ENCODE results near the gene PI4KA.
"Not testable (repeated sequence)": the region's sequence is repeated elsewhere in the genome, so short reads cannot be mapped to it uniquely, and the experiment has no call there.

Gene PI4KA

DNA sequence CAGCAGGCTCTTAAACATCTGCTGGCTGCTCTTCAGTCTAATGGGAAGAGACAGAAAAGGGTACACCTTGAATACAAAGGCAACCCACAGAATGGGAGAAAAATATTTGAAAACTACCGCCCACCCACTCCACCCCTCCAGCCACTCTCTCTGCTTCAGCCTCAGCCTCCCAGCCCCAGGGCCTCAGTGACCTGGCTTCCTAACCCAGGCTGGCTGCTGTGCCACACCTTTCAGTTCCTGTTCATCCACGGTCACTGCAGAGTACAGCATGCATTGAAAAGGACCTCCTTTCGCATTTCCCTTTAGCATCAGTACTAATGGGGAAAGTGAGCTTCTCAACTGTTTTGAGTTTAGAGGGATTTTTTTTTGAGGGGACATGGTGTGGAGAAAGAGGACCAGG is 113.5 kb downstream of the PI4KA start:
- DNase-seq, result no peak

DNA sequence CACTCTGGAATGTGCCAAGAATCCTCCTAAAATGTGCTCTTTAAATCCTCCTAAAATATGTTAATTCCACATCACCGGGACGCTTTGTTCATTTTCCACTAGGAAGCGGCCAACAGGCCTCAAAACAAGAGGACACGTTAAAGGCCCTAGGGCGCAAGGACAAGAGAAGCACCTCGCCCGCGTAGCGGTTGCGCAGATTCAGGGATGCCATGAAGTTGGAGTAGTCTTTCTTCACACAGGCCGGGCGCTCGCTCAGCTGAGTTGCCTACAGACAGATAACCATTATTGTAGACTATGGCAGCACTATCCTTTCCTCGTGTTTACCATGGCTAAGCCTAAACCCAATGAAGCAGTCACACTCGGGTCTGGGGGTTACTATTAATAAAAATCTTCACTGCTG is 114.2 kb downstream of the PI4KA start:
- DNase-seq, result no peak

DNA sequence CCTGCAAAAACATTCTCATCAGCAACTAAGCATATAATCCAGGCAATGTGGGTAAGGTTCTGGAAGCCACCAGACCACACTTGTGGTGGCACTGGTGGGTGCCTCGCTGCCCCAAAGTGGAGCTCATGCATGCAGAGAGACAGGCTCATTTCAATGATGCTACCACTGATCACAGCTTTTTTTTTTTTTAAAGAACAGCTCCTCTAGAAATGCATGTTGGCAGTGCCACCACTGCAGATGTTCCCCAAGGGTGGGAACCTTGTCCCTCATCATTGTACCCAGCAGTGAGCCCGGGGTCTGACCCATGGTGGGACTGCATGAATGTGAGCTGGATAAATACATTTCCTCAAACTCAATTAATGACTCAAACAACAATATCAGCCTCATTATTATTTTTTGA is 115.8 kb downstream of the PI4KA start:
- no peak for DNase-seq

DNA sequence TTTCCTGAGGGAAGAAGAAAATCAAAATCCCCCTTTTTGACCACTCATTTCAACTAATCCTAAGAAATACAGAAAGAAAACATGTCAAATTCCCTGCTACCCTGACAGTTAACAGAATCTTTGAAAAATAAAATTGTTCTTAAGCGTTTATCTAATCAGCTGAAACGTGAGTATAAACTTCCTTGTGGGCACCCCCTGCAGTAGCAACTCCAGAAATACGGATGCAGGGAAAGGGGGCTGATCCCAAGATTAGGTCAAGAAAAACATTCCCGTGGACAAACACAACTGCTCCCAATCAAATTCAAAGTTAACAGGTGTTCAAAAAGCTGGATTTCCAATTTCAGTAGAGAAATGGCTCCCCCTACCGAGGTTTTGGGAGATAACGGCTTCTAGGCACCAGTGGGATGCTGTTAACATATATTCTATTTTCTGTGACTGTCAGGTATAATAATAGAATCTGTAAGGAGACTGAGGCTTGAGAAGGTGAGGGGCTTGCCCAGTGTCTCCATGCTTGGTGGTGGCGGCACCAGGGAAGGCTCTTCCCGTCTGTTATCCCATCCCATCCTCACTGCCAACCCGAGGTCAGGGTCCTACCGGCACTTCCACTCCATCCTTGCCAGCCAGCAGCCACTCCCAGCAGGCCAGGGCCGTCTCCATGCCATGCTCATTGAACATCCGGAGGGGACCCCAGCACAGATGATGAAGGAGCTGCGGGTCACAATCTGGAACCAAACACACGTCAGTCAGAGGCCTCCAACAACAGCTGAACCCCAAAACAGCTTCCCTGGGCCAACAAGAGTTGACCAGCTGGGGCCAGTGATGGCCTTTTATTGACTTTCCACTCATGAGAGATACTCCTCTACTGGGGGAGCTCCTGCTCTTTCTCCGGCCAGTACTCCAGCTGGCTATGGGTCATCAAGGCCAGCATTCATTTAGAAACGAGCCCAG is 116.7 kb downstream of the PI4KA start:
- DNase-seq, result peak in 1 of 2 donors; percentile 43

DNA sequence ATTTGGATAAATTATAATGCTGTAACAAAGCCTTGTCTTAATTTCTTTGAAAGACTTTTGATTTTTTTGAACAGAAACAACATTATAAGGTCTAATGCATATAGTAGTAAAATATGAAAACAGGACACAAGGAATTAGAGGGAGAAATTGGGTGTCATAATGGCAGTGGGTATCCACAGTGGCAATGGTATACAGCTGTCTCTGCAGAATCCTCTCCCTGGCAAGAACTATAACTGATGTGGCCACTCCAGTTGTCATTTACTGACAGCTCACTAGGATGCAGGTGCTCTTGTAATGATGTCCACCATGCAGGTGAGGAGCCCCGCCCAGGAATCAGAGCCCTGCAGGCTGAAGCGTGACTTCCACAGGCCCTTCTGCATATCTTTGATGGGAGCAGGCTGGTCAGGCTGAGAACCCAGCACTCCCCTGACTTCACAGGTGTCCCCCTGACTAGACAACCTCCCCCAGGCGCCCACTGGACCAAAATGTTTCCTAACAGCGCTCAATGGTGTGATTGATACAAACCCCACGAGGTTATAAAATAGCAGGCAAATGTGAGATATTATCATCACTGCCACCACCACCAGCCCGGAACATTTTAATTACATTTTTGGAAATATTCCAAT is 117.5 kb downstream of the PI4KA start:
- DNase-seq, result no peak

DNA sequence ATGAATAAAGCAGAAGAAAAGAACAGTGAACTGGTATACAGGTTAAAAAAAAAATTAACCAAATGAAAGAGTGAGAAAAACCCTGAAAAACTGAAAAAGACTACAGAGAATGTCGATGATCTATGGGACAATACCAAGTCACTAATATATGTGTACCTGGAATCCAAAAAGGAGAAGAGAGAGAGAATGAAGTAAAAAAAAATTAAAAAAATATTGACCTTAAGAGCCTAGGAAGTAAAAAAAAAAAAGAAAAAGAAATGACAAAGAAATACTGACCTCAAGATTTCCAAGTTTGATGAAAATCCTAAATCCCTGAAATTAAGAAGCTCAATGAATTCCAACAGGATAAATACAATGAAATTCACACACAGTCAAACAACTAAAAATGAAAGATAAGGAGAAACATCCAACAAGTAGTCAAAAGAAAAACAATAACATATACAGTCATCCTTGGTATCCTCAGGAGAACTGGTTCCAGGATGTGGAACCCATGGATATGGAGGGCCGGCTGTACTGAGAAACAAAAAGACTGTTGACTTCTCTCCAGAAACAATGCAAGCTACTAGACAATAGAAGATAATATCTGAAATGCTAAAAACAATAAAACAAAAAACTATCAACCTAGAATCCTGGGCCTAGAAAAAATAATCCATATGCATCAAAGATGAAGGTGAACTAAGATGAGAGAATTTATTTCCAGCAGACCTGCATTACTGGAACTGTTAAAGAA is 118.2 kb downstream of the PI4KA start:
- no peak for DNase-seq

DNA sequence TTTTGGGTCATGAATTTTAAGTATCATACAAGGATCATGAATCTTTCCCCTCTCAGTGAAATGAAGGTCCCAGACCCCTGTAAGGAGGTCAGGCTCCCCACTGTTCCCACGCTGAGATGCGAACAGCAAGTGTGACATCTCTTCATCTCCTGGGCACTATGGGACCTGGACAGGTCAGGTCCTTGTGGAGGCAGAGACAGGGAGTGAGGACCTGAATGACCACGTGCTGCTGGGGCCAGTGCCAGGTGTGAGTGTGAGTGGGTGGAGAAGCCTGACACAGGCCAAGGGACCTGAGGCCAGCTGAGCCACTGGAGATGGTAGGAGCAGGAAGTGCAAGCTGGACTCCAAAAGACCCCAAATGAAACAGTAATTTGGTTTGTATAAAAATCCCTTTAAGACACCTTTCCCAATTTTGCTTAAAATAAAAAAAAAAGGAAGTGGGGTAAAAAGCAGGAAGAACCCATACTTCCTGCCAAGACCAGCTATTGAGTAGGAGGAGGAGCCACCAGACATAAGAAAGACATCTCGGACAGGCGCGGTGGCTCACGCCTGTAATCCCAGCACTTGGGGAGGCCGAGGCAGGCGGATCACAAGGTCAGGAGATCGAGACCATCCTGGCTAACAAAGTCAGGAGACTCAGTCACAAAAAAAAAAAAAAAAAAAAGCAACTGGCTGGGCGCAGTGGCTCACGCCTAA is 120.1 kb downstream of the PI4KA start:
- DNase-seq, result no peak

DNA sequence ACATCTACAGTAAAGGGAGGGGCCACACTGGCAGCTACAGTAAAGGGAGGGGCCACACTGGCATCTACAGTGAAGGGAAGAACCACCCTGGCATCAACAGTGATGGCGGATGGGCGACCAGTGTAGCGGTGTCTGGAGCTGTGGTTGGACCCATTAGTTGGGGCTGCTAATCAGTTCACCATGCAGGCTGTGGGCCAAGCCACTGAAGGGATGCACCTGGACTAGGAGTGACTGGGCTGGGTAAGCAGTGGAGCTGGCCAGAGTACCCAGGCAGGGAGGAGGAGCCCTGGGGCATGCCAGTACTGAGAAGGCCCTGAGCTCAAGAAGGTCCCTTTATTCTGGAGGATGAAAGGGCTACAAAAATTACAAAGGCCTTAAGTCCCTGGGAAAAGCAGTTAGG is 121.7 kb downstream of the PI4KA start:
- not testable (repeated sequence) for DNase-seq

DNA sequence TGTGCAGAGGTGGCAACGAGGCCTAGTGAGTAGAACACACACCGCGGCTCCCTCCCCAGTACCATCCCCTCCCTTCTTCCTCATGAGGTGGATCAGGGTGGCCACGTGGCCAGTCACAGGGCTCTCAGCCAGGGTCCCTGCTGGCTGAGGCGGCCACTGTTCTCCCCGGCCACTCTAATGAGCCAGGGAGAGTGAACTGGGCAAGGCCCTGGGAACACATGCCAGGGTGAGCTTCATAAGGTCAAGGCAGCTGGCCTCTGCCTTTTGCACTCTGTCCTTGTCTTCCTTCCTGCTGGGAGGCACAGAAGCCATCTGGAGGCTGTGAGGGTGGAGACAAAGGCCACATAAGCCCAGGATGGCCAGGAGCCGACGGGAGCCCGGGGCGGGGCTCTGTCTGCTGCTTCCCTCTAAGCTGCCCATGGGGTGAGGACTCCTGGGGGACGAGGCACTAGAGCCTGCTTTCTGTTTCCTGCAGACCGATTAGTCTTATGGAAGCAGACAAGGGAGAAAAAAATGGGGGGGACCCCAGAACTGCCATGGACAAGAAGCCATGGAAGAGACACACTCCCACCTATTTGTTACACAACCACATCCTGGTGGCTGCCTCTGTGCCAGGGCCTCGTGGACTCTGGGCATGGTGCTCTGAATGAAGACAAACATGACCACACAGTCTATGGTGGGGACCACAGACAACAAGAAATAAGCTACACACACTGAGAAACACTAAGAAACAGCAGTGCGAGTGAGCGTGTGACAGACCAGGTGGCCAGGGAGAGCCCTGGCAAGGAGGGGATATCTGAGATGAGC is 123.1 kb downstream of the PI4KA start:
- not testable (repeated sequence) for DNase-seq

DNA sequence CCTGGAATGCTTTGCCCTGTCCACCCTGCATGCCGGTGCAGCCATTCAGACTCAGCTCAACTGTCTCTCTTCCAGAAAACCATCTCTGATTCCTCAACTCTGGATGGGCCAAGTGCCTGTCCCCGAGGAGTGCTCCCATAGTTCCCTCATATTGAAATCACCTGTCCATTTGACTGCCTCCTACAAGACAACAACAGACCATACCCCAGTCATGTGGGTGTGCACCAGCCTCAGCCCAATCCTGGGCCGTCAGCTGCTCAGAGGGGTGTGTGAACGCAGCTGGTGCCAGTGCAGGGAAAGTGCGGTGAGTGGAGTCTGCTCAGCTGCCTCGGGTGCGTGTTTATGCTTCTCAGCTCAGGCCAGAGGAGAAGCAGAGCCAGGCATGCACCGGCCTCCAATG is 126.2 kb downstream of the PI4KA start:
- DNase-seq, result not testable (repeated sequence)

DNA sequence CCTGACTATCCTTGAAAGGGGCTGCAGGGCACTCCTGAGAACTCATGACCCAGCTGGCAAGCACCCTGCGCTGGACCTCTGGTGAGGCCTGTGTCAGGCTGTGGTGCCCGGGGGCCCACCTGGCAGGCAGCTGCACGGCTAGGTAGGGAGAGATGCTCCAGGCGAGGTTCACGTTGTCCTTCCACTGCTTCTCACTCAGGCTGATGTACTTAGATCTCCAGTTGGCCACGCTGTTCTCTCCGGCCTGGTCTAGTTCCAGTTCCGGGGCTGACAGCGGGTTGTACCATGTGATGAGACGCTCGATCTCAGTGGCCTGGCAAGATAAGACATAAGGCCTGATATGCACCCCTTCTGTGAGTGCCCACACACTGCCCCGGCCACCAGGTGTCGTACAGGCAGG is 129.4 kb downstream of the PI4KA start:
- DNase-seq, result no peak

DNA sequence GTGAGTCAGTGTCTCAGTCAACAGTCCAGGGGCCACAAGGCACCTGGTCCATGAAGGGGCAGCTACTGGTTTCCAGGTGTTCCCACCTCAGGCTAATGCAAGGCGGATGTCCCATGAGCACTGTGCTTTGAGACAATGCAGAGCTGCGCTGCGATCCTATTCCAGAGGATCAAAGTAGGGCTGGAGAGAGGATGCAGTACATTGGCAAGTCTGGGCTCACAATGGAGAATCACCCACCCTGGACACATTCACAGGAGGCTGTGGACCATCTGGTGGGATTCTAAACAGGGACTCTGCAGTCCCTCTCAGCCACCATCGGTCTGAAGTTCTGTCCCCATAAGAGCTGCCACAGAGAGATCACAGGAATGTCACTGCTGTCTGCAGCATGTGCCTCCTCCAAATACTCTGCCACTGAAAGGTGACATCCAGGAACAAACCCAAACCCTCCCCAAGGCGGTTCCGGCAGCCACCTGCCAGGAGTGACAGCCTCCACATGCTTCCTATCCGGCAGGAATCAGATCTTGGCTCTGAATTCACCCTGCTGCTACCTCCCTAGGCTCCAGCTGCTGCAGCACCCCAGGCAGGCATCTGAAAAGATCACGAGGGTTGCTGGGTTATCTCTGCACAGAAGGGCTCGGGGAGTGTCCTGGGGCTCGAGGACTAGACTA is 130.0 kb downstream of the PI4KA start:
- peak in 1 of 2 donors; percentile 14 for DNase-seq

DNA sequence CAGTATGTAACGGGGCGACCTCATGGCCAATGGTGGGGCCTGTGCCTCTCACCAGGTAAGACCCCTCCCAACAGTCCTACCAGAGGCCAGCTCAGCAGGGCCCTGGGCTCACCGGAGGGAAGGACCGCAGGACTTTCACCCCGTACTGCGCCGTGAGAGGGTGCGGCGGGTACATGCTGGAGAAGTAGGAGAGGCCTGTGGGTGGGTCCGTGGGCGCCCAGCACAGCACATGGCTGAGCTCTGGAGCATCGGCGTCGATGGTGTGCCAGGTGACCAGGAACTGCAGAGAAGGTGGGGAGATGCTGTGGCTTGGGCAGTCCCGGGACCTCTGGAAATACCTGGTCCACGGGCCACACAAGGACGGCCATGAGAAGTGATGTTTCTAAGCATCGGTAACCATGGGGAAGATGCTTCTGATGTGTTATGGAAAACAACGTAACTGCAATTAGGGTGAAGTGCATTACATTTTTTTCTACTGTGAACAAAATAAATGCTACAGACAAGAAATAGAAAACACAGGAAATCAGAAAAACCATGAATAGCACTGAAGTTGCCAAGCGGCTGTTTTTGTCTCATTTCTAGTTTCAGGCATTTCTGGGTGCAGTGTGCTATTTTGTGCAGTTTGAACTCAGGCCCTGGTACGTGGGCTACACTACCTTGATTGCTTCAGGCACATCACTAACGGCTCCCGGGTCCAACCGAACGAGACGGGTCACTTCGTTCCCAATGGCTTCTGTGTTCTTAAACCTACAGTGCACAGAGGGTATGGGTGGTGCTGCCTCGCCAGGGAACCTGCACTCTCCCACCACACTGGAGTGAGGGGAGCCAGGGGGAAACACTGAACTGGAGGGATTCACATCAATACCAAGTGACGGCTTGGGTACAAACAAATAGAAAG is 131.2 kb downstream of the PI4KA start:
- no peak for DNase-seq

DNA sequence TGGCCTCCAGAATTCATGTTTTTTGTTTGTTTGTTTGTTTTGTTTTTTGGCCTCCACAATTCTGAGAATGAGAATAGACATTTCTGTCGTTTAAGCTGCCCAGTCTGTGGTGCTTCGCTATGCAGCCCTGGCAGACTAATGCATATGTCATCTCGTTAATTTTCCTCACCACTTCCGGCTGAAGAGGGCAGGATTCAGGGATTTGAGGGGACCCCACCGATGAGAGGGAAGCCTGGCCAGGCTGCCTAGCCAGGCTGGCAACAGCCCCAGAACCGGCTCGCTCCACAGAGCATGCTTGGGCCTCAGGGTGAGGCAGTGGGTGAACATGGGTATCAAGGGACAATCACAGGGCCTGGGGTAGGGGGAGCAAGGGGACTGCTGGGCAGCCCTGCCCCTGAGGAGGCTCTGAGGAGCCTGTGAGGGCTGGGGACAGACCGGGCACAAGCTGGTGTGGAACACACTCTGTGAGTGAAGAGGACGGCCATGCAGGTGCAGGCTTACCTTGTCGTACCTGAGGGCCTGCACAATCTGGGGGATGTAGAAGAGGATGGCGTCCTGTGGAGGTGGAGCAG is 132.5 kb downstream of the PI4KA start:
- no peak for DNase-seq

DNA sequence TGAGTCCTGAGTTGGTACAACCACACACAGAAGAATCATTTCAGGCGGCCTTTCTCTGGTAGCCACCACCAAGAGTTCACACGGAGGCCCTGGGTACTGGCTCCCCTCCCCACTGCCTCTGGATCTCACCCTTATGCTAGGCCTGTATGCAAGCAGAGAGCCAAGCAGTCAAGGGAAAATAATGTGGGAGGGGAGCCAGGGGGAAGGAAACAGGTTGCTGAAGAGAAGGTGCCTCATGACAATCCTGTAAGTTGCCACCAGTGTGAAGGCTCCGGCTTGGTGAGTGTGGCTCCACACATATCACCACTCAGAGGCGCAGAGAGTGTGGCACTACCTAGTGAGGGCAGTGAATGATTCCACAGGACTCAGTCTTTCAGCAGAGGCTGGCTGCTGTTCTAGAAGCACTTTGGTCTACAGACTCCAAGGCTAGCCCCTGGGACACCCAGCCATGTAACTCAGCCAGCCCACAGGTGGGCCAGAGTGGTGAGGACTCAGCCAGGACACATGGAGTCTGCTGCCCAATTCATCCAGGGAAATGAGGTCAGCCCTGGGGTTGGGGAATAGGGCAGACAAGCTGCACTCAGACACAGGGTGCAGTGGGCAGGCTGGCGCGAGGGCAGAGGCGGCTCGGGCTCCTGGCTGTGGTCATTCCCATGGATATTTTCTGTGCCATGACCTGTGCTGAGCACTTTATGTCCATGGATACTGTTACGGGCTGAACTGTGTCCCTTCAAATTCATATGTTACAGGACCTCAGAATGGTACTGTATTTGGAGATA is 133.7 kb downstream of the PI4KA start:
- DNase-seq, result no peak

DNA sequence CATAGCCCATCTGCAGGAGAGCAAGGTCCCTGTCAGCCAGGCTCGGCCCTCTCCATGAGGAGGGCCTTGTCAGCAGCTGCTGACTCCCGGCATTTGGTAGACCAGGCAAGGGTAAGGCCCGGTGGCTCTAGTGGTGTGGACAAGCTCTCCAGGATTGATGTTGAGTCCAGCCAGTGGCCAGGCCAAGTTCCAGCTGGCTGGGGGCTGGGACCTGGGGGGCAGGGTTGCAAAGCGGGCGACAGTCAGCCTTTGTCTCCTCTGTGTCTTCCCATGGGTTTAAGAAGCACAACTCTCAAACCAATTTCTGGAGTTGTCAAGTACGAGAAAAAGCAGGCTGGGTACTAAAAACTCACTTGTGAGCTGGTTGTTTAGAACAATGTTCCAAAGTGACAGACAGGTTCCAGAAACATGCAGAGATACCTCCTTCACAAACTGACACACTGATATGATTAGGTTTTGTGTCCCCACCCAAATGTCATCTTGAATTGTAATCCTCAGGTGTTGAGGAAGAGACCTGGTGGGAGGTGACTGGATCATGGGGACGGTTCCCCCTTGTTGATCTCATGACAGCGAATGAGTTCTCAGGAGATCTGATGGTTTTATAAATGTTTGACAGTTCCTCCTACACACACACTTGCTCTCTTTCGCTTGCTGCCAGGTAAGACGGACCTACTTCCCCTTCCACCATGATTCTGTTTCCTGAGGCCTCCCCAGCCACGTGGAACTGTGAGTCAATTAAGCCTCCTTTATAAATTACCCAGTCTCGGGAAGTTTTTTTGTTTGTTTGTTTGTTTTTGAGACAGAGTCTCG is 137.0 kb downstream of the PI4KA start:
- DNase-seq, result peak in 1 of 2 donors; percentile 23

DNA sequence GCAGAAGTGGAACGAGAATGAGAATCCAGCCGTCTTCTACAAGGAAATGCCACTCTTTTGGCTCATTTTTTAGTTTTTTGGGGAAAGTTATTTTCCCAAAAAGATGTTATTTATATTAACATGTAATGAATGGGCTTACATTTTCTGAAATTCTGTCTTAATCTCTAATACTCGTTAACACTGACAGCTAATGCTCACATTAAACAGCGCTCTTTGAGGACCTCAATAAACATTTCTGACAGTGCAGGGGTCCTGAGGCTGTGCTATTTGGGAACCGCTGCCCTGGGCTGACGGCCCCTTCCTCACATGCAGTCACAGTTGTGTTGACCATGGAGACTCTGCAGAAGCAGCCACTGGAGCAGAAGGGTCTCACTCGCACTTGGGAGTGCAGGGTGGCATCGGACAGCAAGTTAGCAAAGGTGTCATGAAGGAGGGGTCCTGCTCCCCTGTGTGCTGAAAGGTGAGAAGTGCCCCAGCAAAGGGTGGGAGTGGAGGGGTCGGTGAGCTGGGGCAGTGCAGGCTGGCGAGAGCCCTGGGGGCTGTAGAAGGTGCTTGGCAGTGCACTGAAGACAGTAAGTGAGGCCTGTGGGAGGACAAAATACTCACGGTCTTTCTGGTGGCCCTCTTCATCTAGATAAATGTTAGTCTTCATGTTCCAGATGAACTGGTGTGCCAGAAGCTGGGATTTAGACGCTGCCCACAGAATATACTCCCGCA is 137.8 kb downstream of the PI4KA start:
- DNase-seq, result no peak

DNA sequence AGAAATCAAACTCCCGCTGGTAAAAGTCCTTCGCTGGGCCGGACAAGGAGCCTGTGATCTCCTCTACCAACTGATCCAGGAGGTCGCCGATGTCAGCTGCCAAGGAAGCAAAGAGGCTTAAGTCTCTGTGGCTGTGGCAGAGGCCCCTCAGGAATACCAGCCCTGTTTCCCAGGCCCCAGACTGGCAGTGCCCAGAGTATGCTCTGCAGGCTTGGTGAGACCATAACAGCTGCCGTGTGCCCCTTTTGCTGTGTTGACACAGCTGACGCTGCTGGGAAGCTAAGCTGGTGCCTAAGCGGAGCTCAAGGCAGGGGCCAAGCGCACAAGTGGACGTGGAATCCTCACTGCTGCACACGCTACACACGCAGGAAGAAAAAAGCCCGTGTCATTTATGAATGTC is 139.9 kb downstream of the PI4KA start:
- not testable (repeated sequence) for DNase-seq
